ENCODE measurements around the gene PKNOX1. TPM values are rescaled to one million over a fixed set of nuclear protein-coding genes. Genes with fewer than 3 reads are reported as not detected.

PKNOX1 gene
- total RNA-seq, 1 experiment from 2014 or later, result 16.5 TPM

Small RNAs within 50 kb of the gene (microRNA-seq; reads per million reads assigned to microRNA genes)
- not detected for gene MIR5692B (ENCODE audit: unreplicated experiment)

Other genes starting within 250 kb of the PKNOX1 start
- 36.7 TPM for gene WDR4, start 95.0 kb upstream of the PKNOX1 start, total RNA-seq (2021; ENCODE audit: unreplicated experiment)
- gene NDUFV3, start 81.3 kb upstream of the PKNOX1 start, total RNA-seq (2021; ENCODE audit: unreplicated experiment), result 21.1 TPM
- gene ERVH48-1, start 48.9 kb upstream of the PKNOX1 start, total RNA-seq (2021; ENCODE audit: unreplicated experiment), result 0.05 TPM
- gene CBS, start 101.3 kb downstream of the PKNOX1 start, total RNA-seq (2021; ENCODE audit: unreplicated experiment), result 62.5 TPM
- 22.8 TPM for gene U2AF1, start 133.0 kb downstream of the PKNOX1 start, total RNA-seq (2021; ENCODE audit: unreplicated experiment)
- gene CRYAA, start 194.4 kb downstream of the PKNOX1 start, total RNA-seq (2021; ENCODE audit: unreplicated experiment), result 2.1 TPM

All from Panc1 (cell line).